Adrenal gland (tissue), 12 donors: ENCODE results near the gene KCNN3. TPM values are rescaled to one million over a fixed set of nuclear protein-coding genes. Genes with fewer than 3 reads are reported as not detected.

ENCODE experiments used
- DNase-seq, 7 donors: peaks; one replicate each; pipeline ENCODE4 v3.0.0-alpha.2; 2019 to 2020
- H3K27ac ChIP-seq, 5 donors: fragments of 200-600 bp; sonication (generic) in 4 of 5; 1 replicate in 3 of 5; 2 replicates in 2 of 5; pipeline versions ENCODE4 v1.5.1 to v1.8.0; 2016 to 2020; ENCODE audit warnings: mild to moderate bottlenecking in 1 of 5
- H3K27me3 ChIP-seq: fragments of 200-600 bp; 2 replicates; pipeline ENCODE4 v1.8.0; 2021
- H3K36me3 ChIP-seq, 2 donors: fragments of 200-600 bp; replicated peaks in 1 of 2; 1 replicate in 1 of 2; 2 replicates in 1 of 2; pipeline versions ENCODE4 v1.5.1 to v1.8.0; 2018 to 2022
- H3K4me1 ChIP-seq, 2 donors: fragments of 200-600 bp; replicated peaks in 1 of 2; 1 replicate in 1 of 2; 2 replicates in 1 of 2; pipeline versions ENCODE4 v1.5.1 to v1.8.0; 2018 to 2021
- H3K4me3 ChIP-seq, 4 donors: fragments of 200-600 bp; sonication (generic) in 3 of 4; one replicate each; pipeline ENCODE4 v1.5.1; 2016 to 2018
- H3K9me3 ChIP-seq, 3 donors: fragments of 200-600 bp; sonication (generic) in 1 of 3; replicated peaks in 1 of 3; 1 replicate in 2 of 3; 2 replicates in 1 of 3; pipeline versions ENCODE4 v1.5.1 to v1.8.0; 2016 to 2021
- CTCF ChIP-seq, 6 experiments: fragments of 450-650 bp in 4 of 6; fragments of 200-600 bp in 2 of 6; sonication (generic) in 1 of 6; IDR thresholded peaks; 1 replicate in 5 of 6; 2 replicates in 1 of 6; pipeline versions ENCODE4 v1.5.1 to v1.8.0; 2016 to 2021; ENCODE audit warnings: antibody characterized with exemption in 6 of 6, mild to moderate bottlenecking in 2 of 6, moderate library complexity in 1 of 6
- POLR2A ChIP-seq, 2 donors: fragments of 450-650 bp; IDR thresholded peaks; one replicate each; pipeline ENCODE4 v1.6.1; 2017; ENCODE audit warnings: antibody characterized with exemption in 2 of 2, mild to moderate bottlenecking in 2 of 2, moderate library complexity in 1 of 2
- WGBS, 4 donors: extraction: QIAGEN DNeasy Blood & Tissue Kit in 2 of 4; methylation state at CpG; one replicate each; pipeline versions ENCODE4 v1.1.5 to v1.1.7; 2013 to 2017; 5-methylcytosine and 5-hydroxymethylcytosine counted together
- intact Hi-C, 2 donors: fragments of 100-400 bp; cut with DNase I; formaldehyde crosslinking; loops; one replicate each; pipeline versions ENCODE4 v1.14.1 to v1.15.0; 2022 to 2023
- polyA plus RNA-seq, 3 donors: library from polyadenylated mRNA; stranded (reverse); fragments of 200-250 nt in 2 of 3; fragments of 350-450 nt in 1 of 3; fragmentation: Illumina TruSeq in 1 of 3; extraction: RNeasy Lipid Tissue Mini Kit (QIAGEN cat#74804) in 1 of 3; gene quantifications; one replicate each; pipeline ENCODE4 v1.2.3, GENCODE V29; 2013 to 2014
- total RNA-seq, 9 donors: library from RNA; depleted of rRNA in 4 of 9; stranded (reverse); fragments of >200 nt in 4 of 9; fragments of 120-200 nt in 1 of 9; fragmentation: NEBNext Ultra II Directional in 1 of 9; extraction: Animal tissue kit (Norgen Biotek cat#: 25700) in 1 of 9; gene quantifications; one replicate each; pipeline versions ENCODE4 v1.1.0 to v1.2.4, GENCODE V29; 2013 to 2023
- donor health status: healthy with polysubstance abuse.
- donor health status: Bipolar disorder and iron deficiency.
- donor health status: DM: yes; HTN: yes; CAD: no.
- donor health status: DM: no; HTN: no; CAD: no.
- donor health status: DM: no; HTN: no; CAD: no.
- donor health status: DM: yes; HTN: yes; CAD: no.

KCNN3 gene
- total and polyA plus RNA-seq, 12 donors: 0.17 to 2.3 (median 0.97) TPM

- WGBS, 4 donors: 35 to 74% (median 69%) methylated on average over 3 to 6 of the region's 6 CpGs
- Histone ChIP-seq H3K27ac (no peak overlapping the region), H3K36me3 (no peaks in the 10 kb centered on the region), H3K27me3 (no peaks in the 10 kb centered on the region), H3K9me3 (no peaks in the 10 kb centered on the region), H3K4me1 (peaks cover 0 to under 1% of the 10 kb centered on the region in 2 donors), H3K4me3 (no peak overlapping the region)
- intact Hi-C loops: no loop called here
- DNase-seq: no peak
- no peak for TF ChIP-seq CTCF (IDR thresholded peaks at IDR 0.05)
These were observed 24.2 kb downstream of the KCNN3 start for GRCh38 chr1:154845879-154846278.

- peaks cover 0 to 8% of the 10 kb centered on the region in 2 donors for H3K4me1 ChIP-seq
- no peak overlapping the region for H3K4me3 ChIP-seq
- H3K27ac ChIP-seq: no peak overlapping the region
- no peaks in the 10 kb centered on the region for H3K9me3 ChIP-seq
- WGBS, 4 donors: 31 to 82% (median 71%) methylated on average over 2 to 3 of the region's 3 CpGs
- no peaks in the 10 kb centered on the region for H3K27me3 ChIP-seq
- H3K36me3 ChIP-seq: no peaks in the 10 kb centered on the region
- DNase-seq: no peak
- intact Hi-C loops: no loop called here
- TF ChIP-seq POLR2A (IDR thresholded peaks at IDR 0.05) (no peak), CTCF (IDR thresholded peaks at IDR 0.05) (no peak)
These were observed 24.9 kb downstream of the KCNN3 start for GRCh38 chr1:154845174-154845573.

- no peaks in the 10 kb centered on the region for H3K36me3 ChIP-seq
- H3K4me3 ChIP-seq: no peak overlapping the region
- no peak overlapping the region for H3K27ac ChIP-seq
- no peaks in the 10 kb centered on the region for H3K27me3 ChIP-seq
- no peaks in the 10 kb centered on the region for H3K9me3 ChIP-seq
- WGBS, 4 donors: 77 to 87% (median 84%) methylated on average over 9 to 10 of the region's 10 CpGs
- TF ChIP-seq CTCF (IDR thresholded peaks at IDR 0.05) (no peak), POLR2A (IDR thresholded peaks at IDR 0.05) (no peak)
- DNase-seq: no peak
- peaks cover 0 to 14% of the 10 kb centered on the region in 2 donors for H3K4me1 ChIP-seq
- intact Hi-C loops: no loop called here
These were observed 25.8 kb downstream of the KCNN3 start for GRCh38 chr1:154844297-154844681.

- Histone ChIP-seq H3K9me3 (no peaks in the 10 kb centered on the region), H3K36me3 (no peaks in the 10 kb centered on the region), H3K27ac (no peak overlapping the region), H3K4me3 (no peak overlapping the region), H3K4me1 (peaks cover 0 to 14% of the 10 kb centered on the region in 2 donors), H3K27me3 (no peaks in the 10 kb centered on the region)
- DNase-seq: no peak
- 67 to 80% (median 75%) methylated on average over 12 to 15 of the region's 15 CpGs for WGBS, 4 donors
- TF ChIP-seq CTCF (IDR thresholded peaks at IDR 0.05) (no peak), POLR2A (IDR thresholded peaks at IDR 0.05) (no peak)
- intact Hi-C loops: no loop called here
These were observed 26.3 kb downstream of the KCNN3 start for GRCh38 chr1:154843636-154844296.
